IMR-90 (cell line): ENCODE results near the gene FGF21. TPM values are rescaled to one million over a fixed set of nuclear protein-coding genes. Genes with fewer than 3 reads are reported as not detected.

Experiments used
- ATAC-seq: fragments of 200-7000 bp; cut with Tn5 transposase; 2 replicates; pipeline ENCODE4 v1.9.1; 2020; ENCODE audit warnings: low read depth, mild to moderate bottlenecking, moderate library complexity
- BruUV-seq: library from RNA; stranded (reverse); fragments of 400-500 nt; replicated peaks from 2 replicates; lab custom pipeline; 2021; lab: Mats Ljungman, UMichigan
- CTCF ChIA-PET: fragments of 300-600 bp; formaldehyde crosslinking; extraction: SDS; loops from one replicate; lab custom pipeline; 2021; ENCODE audit warnings: antibody characterized with exemption; lab: Yijun Ruan, JAX
- POLR2A ChIA-PET: fragments of 300-600 bp; sonication (Branson Sonifier 250); formaldehyde crosslinking; loops from one replicate; lab custom pipeline; 2022; ENCODE audit warnings: antibody characterized with exemption; ENCODE audit not compliant: unreplicated experiment; lab: Charles Lee
- DNase-seq: peaks from one replicate; pipeline ENCODE4 v3.0.0; 2013
- H2AFZ ChIP-seq: replicated peaks from 2 replicates; pipeline ENCODE3; 2013; ENCODE audit warnings: low read length, mild to moderate bottlenecking; ENCODE audit not compliant: poor library complexity
- H2AK5ac ChIP-seq: 2 replicates; pipeline ENCODE4 v1.6.1; 2013; ENCODE audit warnings: low read depth, low read length, inconsistent platforms
- H2AK9ac ChIP-seq: replicated peaks from 2 replicates; pipeline ENCODE3; 2013; ENCODE audit warnings: mild to moderate bottlenecking, low read depth, low read length, moderate library complexity; ENCODE audit not compliant: poor library complexity
- H2BK120ac ChIP-seq: 2 replicates; pipeline ENCODE4 v1.6.1; 2013; ENCODE audit warnings: low read depth, low read length, inconsistent platforms
- H2BK15ac ChIP-seq: 3 replicates; pipeline ENCODE4 v1.6.1; 2013; ENCODE audit warnings: low read depth, low read length, inconsistent platforms
- H2BK20ac ChIP-seq: 2 replicates; pipeline ENCODE4 v1.6.1; 2013; ENCODE audit warnings: low read depth, mild to moderate bottlenecking, inconsistent platforms, low read length, moderate library complexity
- H2BK5ac ChIP-seq: 2 replicates; pipeline ENCODE4 v1.6.1; 2013; ENCODE audit warnings: mild to moderate bottlenecking, low read depth, low read length, inconsistent platforms; ENCODE audit not compliant: poor library complexity, severe bottlenecking
- H3K14ac ChIP-seq: replicated peaks from 2 replicates; pipeline ENCODE4 v1.6.1; 2013; ENCODE audit warnings: low read depth, low read length, inconsistent platforms
- H3K18ac ChIP-seq: 2 replicates; pipeline ENCODE4 v1.6.1; 2013; ENCODE audit warnings: low read depth, low read length, control low read depth
- H3K23ac ChIP-seq: 2 replicates; pipeline ENCODE4 v1.6.1; 2013; ENCODE audit warnings: low read depth, low read length, inconsistent platforms
- H3K27ac ChIP-seq: 2 replicates; pipeline ENCODE4 v1.5.1; 2013; ENCODE audit warnings: mild to moderate bottlenecking, control low read depth, low read length; ENCODE audit not compliant: insufficient read depth
- H3K27me3 ChIP-seq: 2 replicates; pipeline ENCODE4 v1.6.1; 2013; ENCODE audit warnings: low read length; ENCODE audit not compliant: control insufficient read depth, insufficient read depth
- H3K36me3 ChIP-seq: 2 replicates; pipeline ENCODE4 v1.6.1; 2013; ENCODE audit warnings: low read length, mixed read lengths; ENCODE audit not compliant: control insufficient read depth, insufficient read depth
- H3K4ac ChIP-seq: 2 replicates; pipeline ENCODE4 v1.6.1; 2013; ENCODE audit warnings: low read depth, low read length, inconsistent platforms
- H3K4me1 ChIP-seq: 2 replicates; pipeline ENCODE4 v1.6.1; 2013; ENCODE audit warnings: low read length, mixed read lengths; ENCODE audit not compliant: control insufficient read depth, insufficient read depth
- H3K4me2 ChIP-seq: 2 replicates; pipeline ENCODE4 v1.6.1; 2013; ENCODE audit warnings: low read depth, mild to moderate bottlenecking, control low read depth, low read length, moderate library complexity
- H3K4me3 ChIP-seq: 2 replicates; pipeline ENCODE4 v1.5.1; 2013; ENCODE audit warnings: low read depth, mild to moderate bottlenecking, control low read depth, low read length, moderate library complexity; ENCODE audit not compliant: insufficient read depth
- H3K56ac ChIP-seq: 2 replicates; pipeline ENCODE4 v1.6.1; 2013; ENCODE audit warnings: low read length, inconsistent platforms; ENCODE audit not compliant: insufficient read depth; ENCODE audit errors: extremely low read depth
- H3K79me1 ChIP-seq, 2 experiments: 2 replicates each; pipeline ENCODE4 v1.6.1; 2013; ENCODE audit warnings: low read length in 2 of 2, inconsistent platforms in 1 of 2, low read depth in 1 of 2
- H3K9ac ChIP-seq: 2 replicates; pipeline ENCODE4 v1.6.1; 2013; ENCODE audit warnings: low read depth, low read length, control low read depth
- H3K9me1 ChIP-seq: 2 replicates; pipeline ENCODE4 v1.6.1; 2013; ENCODE audit warnings: low read length, inconsistent platforms; ENCODE audit not compliant: insufficient read depth
- H3K9me3 ChIP-seq: 2 replicates; pipeline ENCODE4 v1.6.1; 2013; ENCODE audit warnings: low read length; ENCODE audit not compliant: control insufficient read depth, insufficient read depth
- H4K20me1 ChIP-seq: 2 replicates; pipeline ENCODE4 v1.6.1; 2013; ENCODE audit warnings: low read length, inconsistent platforms; ENCODE audit not compliant: insufficient read depth
- H4K5ac ChIP-seq: 2 replicates; pipeline ENCODE4 v1.6.1; 2013; ENCODE audit warnings: mild to moderate bottlenecking, low read depth, low read length, control low read depth
- H4K8ac ChIP-seq, 2 experiments: 2 replicates each; pipeline ENCODE4 v1.6.1; 2013; ENCODE audit warnings: low read depth in 2 of 2, low read length in 2 of 2, control low read depth in 1 of 2, inconsistent platforms in 1 of 2
- H4K91ac ChIP-seq: 2 replicates; pipeline ENCODE4 v1.6.1; 2013; ENCODE audit warnings: low read depth, low read length, inconsistent platforms; ENCODE audit not compliant: insufficient read depth
- SMC3 ChIP-seq: fragments of 150-350 bp; IDR thresholded peaks from 2 replicates; pipeline ENCODE4 v1.6.1; 2016; ENCODE audit warnings: low read depth, mild to moderate bottlenecking, antibody characterized with exemption, low read length, moderate library complexity
- WGBS, 2 experiments: methylation state at CpG; one replicate each; pipeline versions ENCODE4 v1.1.5 to v1.1.7; 2013; ENCODE audit warnings: missing lambda C conversion rate in 2 of 2; ENCODE audit not compliant: insufficient read length in 1 of 2; ENCODE audit errors: extremely low coverage in 2 of 2; 5-methylcytosine and 5-hydroxymethylcytosine counted together
- dilution Hi-C: fragments of 300-500 bp; cut with HindIII; formaldehyde crosslinking; loops from one replicate; pipeline ENCODE4 v1.14.3; 2018; ENCODE audit warnings: low sequenced_read_pairs; ENCODE audit not compliant: unreplicated experiment
- in situ Hi-C: fragments of 300-500 bp; cut with MboI; formaldehyde crosslinking; loops from 3 replicates; pipeline ENCODE4 v1.14.3; 2019; ENCODE audit warnings: low sequenced_read_pairs, inconsistent platforms, mixed read lengths
- intact Hi-C: fragments of 100-400 bp; cut with micrococcal nuclease; formaldehyde crosslinking; loops from 2 replicates; pipeline ENCODE4 v1.10.0; 2022
- polyA plus RNA-seq, 3 experiments: library from polyadenylated mRNA; depleted of rRNA; stranded (reverse); fragments of >200 nt; gene quantifications; 2 replicates each; pipeline ENCODE4 v1.2.3, GENCODE V29; 2012; ENCODE audit warnings: low replicate concordance in 1 of 3
- total RNA-seq: library from RNA; depleted of rRNA; stranded (reverse); fragments of >200 nt; gene quantifications from 2 replicates; pipeline ENCODE4 v1.2.3, GENCODE V29; 2012
- TF ChIP-seq, protein P1 (sequence below): fragments of 150-350 bp; IDR thresholded peaks from 2 replicates; pipeline ENCODE4 v1.6.1; 2016; ENCODE audit warnings: low read depth, mild to moderate bottlenecking, low read length, moderate library complexity, borderline replicate concordance
- TF ChIP-seq, protein P2 (sequence below): conservative IDR thresholded peaks from 2 replicates; pipeline ENCODE4 v1.5.1; 2012; ENCODE audit warnings: mild to moderate bottlenecking, low read depth, low read length, improper control_type of control experiment

FGF21 gene
- total and polyA plus RNA-seq, 2 of the 4 experiments (the other 2 are of a cell fraction) = not detected

DNA sequence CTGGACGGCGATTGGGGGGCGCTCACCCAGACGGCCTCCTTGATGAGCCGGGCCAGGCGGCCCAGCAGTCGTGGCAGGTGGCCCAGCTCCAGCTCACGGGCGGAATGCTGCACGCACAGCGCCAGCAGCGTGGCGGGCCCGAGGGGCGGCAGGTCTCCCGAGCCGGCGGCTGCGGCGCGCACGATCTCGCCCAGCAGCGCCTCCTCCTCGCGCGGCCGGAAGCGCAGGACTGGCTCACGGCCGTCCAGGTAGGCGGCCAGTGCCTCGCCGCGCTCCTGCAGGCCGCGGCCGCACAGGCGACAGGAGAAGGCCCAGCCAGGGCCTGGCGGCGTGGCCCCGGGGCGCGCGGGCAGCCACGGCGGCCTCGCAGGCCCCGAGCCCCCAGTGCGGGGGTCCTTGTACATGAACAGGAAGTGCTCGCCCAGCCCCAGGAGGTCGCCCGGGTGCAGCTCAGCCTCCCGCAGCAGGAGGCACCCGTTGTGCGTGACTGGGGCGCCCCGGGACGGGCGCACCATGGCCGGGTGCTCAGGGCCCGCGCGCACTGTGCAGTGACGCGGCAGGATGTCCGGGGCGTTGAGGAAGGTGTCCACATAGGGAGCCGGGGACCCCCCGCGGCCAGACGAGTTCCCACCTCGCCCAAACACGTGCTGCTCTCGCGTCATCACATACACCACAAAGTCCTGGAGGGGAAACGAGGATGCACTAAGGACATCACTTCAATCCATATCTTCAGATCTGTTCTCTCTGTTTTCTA is 26.2 kb upstream of the FGF21 start:
- dilution Hi-C loops (no loop called here), in situ Hi-C loops (no loop called here), intact Hi-C loops (no loop called here)
- CTCF ChIA-PET = no interaction called here
- Histone ChIP-seq H3K9ac (no peak overlapping the region), H2BK20ac (no peak overlapping the region), H3K4me2 (no peak overlapping the region), H4K91ac (no peak overlapping the region), H3K4me3 (no peak overlapping the region), H4K20me1 (no peaks in the 10 kb centered on the region), H3K9me1 (peaks cover 5% of the 10 kb centered on the region), H2BK120ac (no peak overlapping the region), H2BK15ac (no peak overlapping the region), H4K5ac (no peak overlapping the region), H3K27me3 (peaks cover 6% of the 10 kb centered on the region), H3K18ac (no peak overlapping the region), H3K79me1 (no peaks in the 10 kb centered on the region), H3K4me1 (peaks cover 4% of the 10 kb centered on the region; the same call in 1 of the 2 replicates), H3K27ac (no peak overlapping the region), H2AK5ac (no peak overlapping the region), H3K14ac (no peak overlapping the region), H4K8ac (no peak overlapping the region), H3K23ac (no peak overlapping the region), H3K4ac (no peak overlapping the region), H2AFZ (peak overlapping the region; percentile 4), H3K36me3 (no peaks in the 10 kb centered on the region), H3K9me3 (no peaks in the 10 kb centered on the region), H2AK9ac (no peak overlapping the region), H2BK5ac (no peak overlapping the region), H3K56ac (no peak overlapping the region)
- BruUV-seq = no TSS peak
- DNase-seq (no peak), ATAC-seq (no peak)
- POLR2A ChIA-PET = no interaction called here
- TF ChIP-seq, protein P1, sequence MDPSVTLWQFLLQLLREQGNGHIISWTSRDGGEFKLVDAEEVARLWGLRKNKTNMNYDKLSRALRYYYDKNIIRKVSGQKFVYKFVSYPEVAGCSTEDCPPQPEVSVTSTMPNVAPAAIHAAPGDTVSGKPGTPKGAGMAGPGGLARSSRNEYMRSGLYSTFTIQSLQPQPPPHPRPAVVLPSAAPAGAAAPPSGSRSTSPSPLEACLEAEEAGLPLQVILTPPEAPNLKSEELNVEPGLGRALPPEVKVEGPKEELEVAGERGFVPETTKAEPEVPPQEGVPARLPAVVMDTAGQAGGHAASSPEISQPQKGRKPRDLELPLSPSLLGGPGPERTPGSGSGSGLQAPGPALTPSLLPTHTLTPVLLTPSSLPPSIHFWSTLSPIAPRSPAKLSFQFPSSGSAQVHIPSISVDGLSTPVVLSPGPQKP = no peak
- TF ChIP-seq, protein P2, sequence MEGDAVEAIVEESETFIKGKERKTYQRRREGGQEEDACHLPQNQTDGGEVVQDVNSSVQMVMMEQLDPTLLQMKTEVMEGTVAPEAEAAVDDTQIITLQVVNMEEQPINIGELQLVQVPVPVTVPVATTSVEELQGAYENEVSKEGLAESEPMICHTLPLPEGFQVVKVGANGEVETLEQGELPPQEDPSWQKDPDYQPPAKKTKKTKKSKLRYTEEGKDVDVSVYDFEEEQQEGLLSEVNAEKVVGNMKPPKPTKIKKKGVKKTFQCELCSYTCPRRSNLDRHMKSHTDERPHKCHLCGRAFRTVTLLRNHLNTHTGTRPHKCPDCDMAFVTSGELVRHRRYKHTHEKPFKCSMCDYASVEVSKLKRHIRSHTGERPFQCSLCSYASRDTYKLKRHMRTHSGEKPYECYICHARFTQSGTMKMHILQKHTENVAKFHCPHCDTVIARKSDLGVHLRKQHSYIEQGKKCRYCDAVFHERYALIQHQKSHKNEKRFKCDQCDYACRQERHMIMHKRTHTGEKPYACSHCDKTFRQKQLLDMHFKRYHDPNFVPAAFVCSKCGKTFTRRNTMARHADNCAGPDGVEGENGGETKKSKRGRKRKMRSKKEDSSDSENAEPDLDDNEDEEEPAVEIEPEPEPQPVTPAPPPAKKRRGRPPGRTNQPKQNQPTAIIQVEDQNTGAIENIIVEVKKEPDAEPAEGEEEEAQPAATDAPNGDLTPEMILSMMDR = no peak
- no peak for TF ChIP-seq SMC3
- 32% methylated on average over 48 of the region's 77 CpGs; no CpG with 5 or more reads in 1 of the 2 experiments for WGBS, 2 experiments
